Activated CD4-positive, alpha-beta memory T cell treated with anti-CD3 and anti-CD28 coated beads, Interleukin-2, amount 10 ng/mL, durations not matched to agents 7 days and 5 days (primary cell): ENCODE data around the gene RAB7B. TPM values are rescaled to one million over a fixed set of nuclear protein-coding genes. Genes with fewer than 3 reads are reported as not detected.

Source experiments
- CTCF ChIA-PET: fragments of 350-600 bp; sonication (Branson Sonifier 250); formaldehyde crosslinking; loops from one replicate; lab custom pipeline; 2021; ENCODE audit warnings: antibody characterized with exemption, inconsistent platforms; lab: Charles Lee
- POLR2A ChIA-PET: fragments of 350-600 bp; sonication (Branson Sonifier 250); formaldehyde crosslinking; loops from one replicate; lab custom pipeline; 2021; ENCODE audit warnings: antibody characterized with exemption; lab: Charles Lee
- DNase-seq: peaks from one replicate; pipeline ENCODE4 v3.0.0-alpha.2; 2020
- H3K27ac Mint-ChIP-seq: one replicate; pipeline ENCODE4 v1.8.0; 2021; ENCODE audit warnings: mild to moderate bottlenecking, mixed read lengths
- H3K27me3 Mint-ChIP-seq: one replicate; pipeline ENCODE4 v1.8.0; 2021; ENCODE audit warnings: mixed read lengths
- H3K36me3 Mint-ChIP-seq: one replicate; pipeline ENCODE4 v1.8.0; 2021; ENCODE audit warnings: low read depth, mixed read lengths
- H3K4me1 Mint-ChIP-seq: one replicate; pipeline ENCODE4 v1.8.0; 2021; ENCODE audit warnings: mixed read lengths
- H3K4me3 Mint-ChIP-seq: one replicate; pipeline ENCODE4 v1.8.0; 2021; ENCODE audit warnings: mild to moderate bottlenecking, mixed read lengths
- H3K9me3 Mint-ChIP-seq: one replicate; pipeline ENCODE4 v1.8.0; 2021; ENCODE audit warnings: mixed read lengths
- total RNA-seq, 2 experiments: library from RNA; stranded (reverse); gene quantifications; one replicate each; pipeline ENCODE4 v1.2.3, GENCODE V29; 2021

RAB7B gene
- total RNA-seq, 2 experiments from 2014 or later = not detected

DNA sequence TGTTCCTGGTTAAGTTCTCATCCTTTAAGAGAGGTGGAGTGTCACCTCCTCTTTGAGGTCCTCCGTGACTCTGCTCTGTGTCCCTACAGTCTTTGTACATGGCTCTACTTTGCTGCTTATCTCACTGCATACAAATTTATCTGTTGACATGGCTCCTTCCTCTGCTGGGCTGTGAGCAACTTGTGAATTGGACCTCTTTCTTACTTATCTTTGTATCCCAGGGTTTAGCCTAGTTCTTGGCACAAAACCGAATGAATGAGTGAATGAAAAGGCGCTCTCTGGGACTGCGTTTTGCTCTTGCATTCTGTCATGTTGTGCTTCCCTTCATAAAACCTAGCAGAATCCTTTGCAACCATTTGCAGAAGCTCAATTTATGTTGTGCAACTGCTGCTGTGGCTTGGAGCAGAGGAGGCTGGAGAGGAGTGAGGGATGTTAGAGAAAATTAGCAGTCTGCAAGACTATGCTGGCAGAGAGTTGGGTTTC is 72.4 kb downstream of the RAB7B start:
- no peaks in the 10 kb centered on the region for H3K9me3 Mint-ChIP-seq
- CTCF ChIA-PET = no interaction called here
- no peak for DNase-seq
- H3K27ac Mint-ChIP-seq = no peak overlapping the region
- peaks cover 16% of the 10 kb centered on the region for H3K27me3 Mint-ChIP-seq
- no peak overlapping the region for H3K4me3 Mint-ChIP-seq
- POLR2A ChIA-PET = no interaction called here
- H3K4me1 Mint-ChIP-seq = no peaks in the 10 kb centered on the region
- no peaks in the 10 kb centered on the region for H3K36me3 Mint-ChIP-seq

- no peak for DNase-seq
- peaks cover 16% of the 10 kb centered on the region for H3K27me3 Mint-ChIP-seq
- no peaks in the 10 kb centered on the region for H3K9me3 Mint-ChIP-seq
- no peaks in the 10 kb centered on the region for H3K36me3 Mint-ChIP-seq
- no peak overlapping the region for H3K4me3 Mint-ChIP-seq
- ChIA-PET POLR2A (no interaction called here), CTCF (interaction anchor here (1.0 to 1.3 kb wide), 2 partner anchors 11 to 47 kb away, joined by 4 to 5 read pairs; no protein-coding TSS in a partner anchor)
- H3K27ac Mint-ChIP-seq = no peak overlapping the region
- H3K4me1 Mint-ChIP-seq = no peaks in the 10 kb centered on the region
Observed at GRCh38 chr1:205930195-205930577, 73.0 kb downstream of the RAB7B start.

DNA sequence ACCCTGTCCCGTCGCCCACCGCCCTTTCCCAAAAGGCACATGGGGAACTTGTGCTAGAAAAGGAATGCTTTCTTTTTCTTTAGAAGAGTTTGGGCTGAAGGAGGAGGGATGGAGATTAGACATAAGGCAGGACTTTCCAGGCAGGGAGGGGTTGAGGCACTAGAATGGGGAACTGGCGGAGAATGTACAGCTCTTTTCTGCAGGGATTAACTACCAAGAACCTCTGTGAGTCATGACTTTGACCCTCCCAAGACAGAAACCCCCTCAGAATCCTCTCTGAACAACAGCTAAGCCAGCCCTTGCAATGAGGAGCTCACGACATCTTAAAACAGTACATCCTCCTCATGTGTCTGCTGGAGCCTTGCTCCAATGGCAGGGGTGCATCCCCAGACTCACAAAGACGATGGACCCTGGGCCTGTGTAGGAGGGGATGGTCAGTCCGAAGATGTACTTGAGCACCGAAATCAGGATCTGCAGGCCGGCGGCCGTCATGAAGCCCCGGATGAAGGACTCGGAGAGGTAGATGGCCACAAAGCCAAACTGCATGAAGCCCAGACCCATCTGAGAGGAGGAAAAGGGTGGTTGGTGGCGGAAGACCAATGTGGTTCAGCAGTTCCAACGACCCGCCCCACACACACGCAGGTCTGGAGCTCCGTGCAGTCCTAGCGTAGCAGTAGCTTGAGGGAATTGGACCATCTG is 73.5 kb downstream of the RAB7B start:
- CTCF ChIA-PET = interaction anchor here (1.0 to 1.3 kb wide), 2 partner anchors 11 to 48 kb away, joined by 4 to 5 read pairs; no protein-coding TSS in a partner anchor
- H3K9me3 Mint-ChIP-seq = no peaks in the 10 kb centered on the region
- no peak overlapping the region for H3K4me3 Mint-ChIP-seq
- no peaks in the 10 kb centered on the region for H3K4me1 Mint-ChIP-seq
- H3K27ac Mint-ChIP-seq = no peak overlapping the region
- H3K36me3 Mint-ChIP-seq = no peaks in the 10 kb centered on the region
- H3K27me3 Mint-ChIP-seq = peaks cover 16% of the 10 kb centered on the region
- POLR2A ChIA-PET = no interaction called here
- no peak for DNase-seq

DNA sequence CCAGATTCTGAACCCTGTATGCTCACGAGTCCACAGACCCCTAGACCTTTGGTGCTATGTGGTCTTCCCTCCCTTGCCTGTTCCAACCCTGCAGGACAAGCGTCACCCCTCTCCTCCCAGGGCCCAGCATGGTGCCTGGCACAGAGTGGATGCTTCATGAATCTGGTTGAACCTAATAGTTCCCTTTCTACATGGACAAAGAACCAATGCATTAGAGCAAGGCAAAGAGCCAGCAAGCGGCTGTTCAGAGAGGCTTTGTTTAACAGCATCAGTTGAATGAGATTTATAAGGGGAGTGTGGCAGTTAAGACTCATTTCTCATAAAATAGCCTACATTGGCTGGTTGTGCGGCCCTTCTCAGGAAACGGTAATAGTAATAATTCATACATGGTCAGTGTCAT is 74.9 kb downstream of the RAB7B start:
- H3K9me3 Mint-ChIP-seq = no peaks in the 10 kb centered on the region
- no peak for DNase-seq
- ChIA-PET POLR2A (no interaction called here), CTCF (no interaction called here)
- H3K27ac Mint-ChIP-seq = no peak overlapping the region
- H3K27me3 Mint-ChIP-seq = peaks cover 10% of the 10 kb centered on the region
- no peak overlapping the region for H3K4me3 Mint-ChIP-seq
- H3K4me1 Mint-ChIP-seq = no peaks in the 10 kb centered on the region
- H3K36me3 Mint-ChIP-seq = no peaks in the 10 kb centered on the region

GRCh38 chr1:205927676-205928075 is 75.5 kb downstream of the RAB7B start:
- Mint-ChIP-seq H3K9me3 (no peaks in the 10 kb centered on the region), H3K27ac (no peak overlapping the region), H3K4me1 (no peaks in the 10 kb centered on the region), H3K4me3 (no peak overlapping the region), H3K36me3 (no peaks in the 10 kb centered on the region), H3K27me3 (peaks cover 7% of the 10 kb centered on the region)
- ChIA-PET POLR2A (no interaction called here), CTCF (no interaction called here)
- no peak for DNase-seq

DNA sequence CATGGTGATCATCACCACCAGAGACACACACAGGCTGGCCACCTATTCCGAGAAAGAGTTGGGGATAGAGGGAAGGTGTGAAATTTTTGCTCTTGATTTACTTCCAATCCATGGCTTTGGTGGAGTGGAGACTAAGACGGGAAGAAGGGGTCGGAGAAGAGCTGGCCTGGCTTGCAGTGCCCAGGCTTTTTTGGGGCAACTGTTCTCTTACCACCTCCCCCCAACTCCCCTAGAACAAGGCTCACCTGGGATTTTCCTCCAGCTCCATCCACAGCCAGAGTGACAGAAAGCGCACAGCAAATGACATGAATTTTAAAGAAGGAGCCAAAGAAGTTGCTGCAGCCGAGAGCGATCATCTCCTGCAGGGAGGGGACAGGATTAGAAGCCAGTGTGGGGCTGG is 75.9 kb downstream of the RAB7B start:
- peaks cover 5% of the 10 kb centered on the region for H3K27me3 Mint-ChIP-seq
- H3K9me3 Mint-ChIP-seq = no peaks in the 10 kb centered on the region
- CTCF ChIA-PET = no interaction called here
- no peak overlapping the region for H3K4me3 Mint-ChIP-seq
- DNase-seq = no peak
- POLR2A ChIA-PET = no interaction called here
- no peaks in the 10 kb centered on the region for H3K4me1 Mint-ChIP-seq
- no peaks in the 10 kb centered on the region for H3K36me3 Mint-ChIP-seq
- H3K27ac Mint-ChIP-seq = no peak overlapping the region

Other genes starting within 250 kb of the RAB7B start
- 10 to 100 TPM; 67.6 to 72.3 TPM for gene RAB29, start 227.9 kb downstream of the RAB7B start, total RNA-seq
- gene SLC41A1, start 190.2 kb downstream of the RAB7B start, total RNA-seq = 10 to 100 TPM; 15.1 to 17.8 TPM
- under 1 TPM; 0.43 to 0.81 TPM for gene PM20D1, start 153.3 kb downstream of the RAB7B start, total RNA-seq
- gene SLC26A9, start 59.9 kb downstream of the RAB7B start, total RNA-seq = not detected
- gene CTSE, start 20.5 kb upstream of the RAB7B start, total RNA-seq = not detected
- gene RHEX, start 49.8 kb upstream of the RAB7B start, total RNA-seq = not detected
- gene AVPR1B, start 114.0 kb upstream of the RAB7B start, total RNA-seq = not detected
- gene FAM72A, start 199.4 kb upstream of the RAB7B start, total RNA-seq = 10 to 100 TPM; 31.6 to 34.1 TPM
- gene SRGAP2, start 200.1 kb upstream of the RAB7B start, total RNA-seq = 100 to 1,000 TPM in 1 of 2 experiments, 10 to 100 TPM in 1; 96.1 to 108 TPM